Body of pancreas (tissue), 4 donors: ENCODE results near the gene JCHAIN. TPM values are rescaled to one million over a fixed set of nuclear protein-coding genes. Genes with fewer than 3 reads are reported as not detected.

Source experiments
- ATAC-seq: fragments of 150-250 bp; one replicate; pipeline ENCODE4 v1.9.1; 2016
- DNase-seq, 4 donors: peaks; one replicate each; pipeline ENCODE4 v3.0.0-alpha.2; 2019
- H3K27ac ChIP-seq, 4 donors: fragments of 200-600 bp; sonication (generic); 1 replicate in 3 of 4; 2 replicates in 1 of 4; pipeline versions ENCODE4 v1.5.1 to v1.6.1; 2016 to 2019; ENCODE audit warnings: mild to moderate bottlenecking in 1 of 4, mixed read lengths in 1 of 4, moderate library complexity in 1 of 4
- H3K27me3 ChIP-seq, 2 donors: fragments of 200-600 bp; sonication (generic); one replicate each; pipeline ENCODE4 v1.6.0; 2016; ENCODE audit warnings: mild to moderate bottlenecking in 1 of 2
- H3K36me3 ChIP-seq, 2 donors: fragments of 200-600 bp; sonication (generic); replicated peaks in 1 of 2; 2 replicates each; pipeline ENCODE4 v1.5.1; 2016; ENCODE audit warnings: low read depth in 2 of 2; ENCODE audit not compliant: insufficient read depth in 1 of 2
- H3K4me1 ChIP-seq: fragments of 200-600 bp; sonication (generic); one replicate; pipeline ENCODE4 v1.6.0; 2016
- H3K4me3 ChIP-seq, 2 donors: fragments of 200-600 bp; sonication (generic); 1 replicate in 1 of 2; 2 replicates in 1 of 2; pipeline ENCODE4 v1.5.1; 2016 to 2019
- H3K9me3 ChIP-seq, 3 donors: fragments of 200-600 bp; sonication (generic); 1 replicate in 2 of 3; 2 replicates in 1 of 3; pipeline ENCODE4 v1.5.1; 2016
- CTCF ChIP-seq, 7 experiments: fragments of 450-650 bp in 4 of 7; fragments of 200-600 bp in 3 of 7; sonication (generic) in 3 of 7; IDR thresholded peaks; one replicate each; pipeline ENCODE4 v1.5.1; 2016 to 2019; ENCODE audit warnings: antibody characterized with exemption in 7 of 7
- POLR2A ChIP-seq, 3 donors: fragments of 450-650 bp; IDR thresholded peaks; one replicate each; pipeline ENCODE4 v1.6.1; 2016; ENCODE audit warnings: antibody characterized with exemption in 3 of 3, mild to moderate bottlenecking in 2 of 3
- WGBS, 2 donors: methylation state at CpG; one replicate each; pipeline ENCODE4 v1.1.5; 2017; 5-methylcytosine and 5-hydroxymethylcytosine counted together
- intact Hi-C: fragments of 100-400 bp; cut with DNase I; formaldehyde crosslinking; loops from one replicate; pipeline ENCODE4 v1.15.1; 2023
- small RNA-seq: library from RNA; depleted of rRNA; stranded (forward); fragments of <200 nt; gene quantifications from one replicate; pipeline ENCODE3, GENCODE V24; 2016
- total RNA-seq, 2 donors: library from RNA; depleted of rRNA; stranded (reverse); fragments of >200 nt; gene quantifications; one replicate each; pipeline ENCODE4 v1.1.0, GENCODE V29; 2016

The JCHAIN gene
- total RNA-seq, 2 donors from 2014 or later, result 13.2 to 27.7 TPM

- no peaks in the 10 kb centered on the region for H3K4me1 ChIP-seq
These were observed 58.9 kb downstream of the JCHAIN start for GRCh38 chr4:70607334-70607853.

GRCh38 chr4:70606459-70606858, 59.8 kb downstream of the JCHAIN start:
- DNase-seq (no peak), ATAC-seq (no peak)
- H3K27me3 ChIP-seq, result no peaks in the 10 kb centered on the region
- TF ChIP-seq CTCF (IDR thresholded peaks at IDR 0.05), result no peak
- no peak for TF ChIP-seq POLR2A (IDR thresholded peaks at IDR 0.05)
- H3K36me3 ChIP-seq, result no peaks in the 10 kb centered on the region
- intact Hi-C loops, result no loop called here
- WGBS, 2 donors, result 63 to 74% methylated on average over 6 to 8 of the region's 8 CpGs
- H3K4me1 ChIP-seq, result no peaks in the 10 kb centered on the region
- no peak overlapping the region for H3K27ac ChIP-seq
- H3K9me3 ChIP-seq, result no peaks in the 10 kb centered on the region
- no peak overlapping the region for H3K4me3 ChIP-seq

More at GRCh38 chr4:70607334-70607853, 58.9 kb downstream of the JCHAIN start:
- no peak for DNase-seq
- H3K27me3 ChIP-seq, result no peaks in the 10 kb centered on the region
- no peak overlapping the region for H3K27ac ChIP-seq
- H3K36me3 ChIP-seq, result no peaks in the 10 kb centered on the region
- intact Hi-C loops, result no loop called here
- no peak for ATAC-seq
- TF ChIP-seq CTCF (IDR thresholded peaks at IDR 0.05) (no peak), POLR2A (IDR thresholded peaks at IDR 0.05) (no peak)
- no peak overlapping the region for H3K4me3 ChIP-seq
- no peaks in the 10 kb centered on the region for H3K9me3 ChIP-seq
- 78 to 80% methylated on average over 3 of the region's 3 CpGs for WGBS, 2 donors

Small RNA genes lying within 50 kb of the gene (small RNA-seq; reads per million reads assigned to genes)
- gene RNU6-520P (not detected), gene RNU6-784P (not detected)

Other genes with a start within 250 kb of the JCHAIN start
- not detected for gene MUC7, start 194.3 kb downstream of the JCHAIN start, total RNA-seq
- not detected for gene AMTN, start 147.9 kb downstream of the JCHAIN start, total RNA-seq
- gene AMBN, start 74.3 kb downstream of the JCHAIN start, total RNA-seq, result not detected
- 1 to 10 TPM in 1 of 2 donors, under 1 TPM in 1; 0.99 to 2.3 TPM for gene ENAM, start 37.8 kb downstream of the JCHAIN start, total RNA-seq
- gene UTP3, start 22.0 kb upstream of the JCHAIN start, total RNA-seq, result 10 to 100 TPM; 12.5 to 15.5 TPM
- 10 to 100 TPM; 46.4 to 62.6 TPM for gene RUFY3, start 55.5 kb upstream of the JCHAIN start, total RNA-seq
- 10 to 100 TPM; 33.0 to 38.7 TPM for gene GRSF1, start 173.4 kb upstream of the JCHAIN start, total RNA-seq
- gene MOB1B, start 235.9 kb upstream of the JCHAIN start, total RNA-seq, result 10 to 100 TPM in 1 of 2 donors, 1 to 10 TPM in 1; 9.2 to 12.7 TPM